ENCODE results near the gene SLC7A4. TPM values are rescaled to one million over a fixed set of nuclear protein-coding genes. Genes with fewer than 3 reads are reported as not detected.

Gene SLC7A4
- total and polyA plus RNA-seq, 2 of the 8 experiments (the other 6 are each of a cell fraction or from before 2014, with no cell fraction given), result 0.92 TPM; not detected in 1

DNA sequence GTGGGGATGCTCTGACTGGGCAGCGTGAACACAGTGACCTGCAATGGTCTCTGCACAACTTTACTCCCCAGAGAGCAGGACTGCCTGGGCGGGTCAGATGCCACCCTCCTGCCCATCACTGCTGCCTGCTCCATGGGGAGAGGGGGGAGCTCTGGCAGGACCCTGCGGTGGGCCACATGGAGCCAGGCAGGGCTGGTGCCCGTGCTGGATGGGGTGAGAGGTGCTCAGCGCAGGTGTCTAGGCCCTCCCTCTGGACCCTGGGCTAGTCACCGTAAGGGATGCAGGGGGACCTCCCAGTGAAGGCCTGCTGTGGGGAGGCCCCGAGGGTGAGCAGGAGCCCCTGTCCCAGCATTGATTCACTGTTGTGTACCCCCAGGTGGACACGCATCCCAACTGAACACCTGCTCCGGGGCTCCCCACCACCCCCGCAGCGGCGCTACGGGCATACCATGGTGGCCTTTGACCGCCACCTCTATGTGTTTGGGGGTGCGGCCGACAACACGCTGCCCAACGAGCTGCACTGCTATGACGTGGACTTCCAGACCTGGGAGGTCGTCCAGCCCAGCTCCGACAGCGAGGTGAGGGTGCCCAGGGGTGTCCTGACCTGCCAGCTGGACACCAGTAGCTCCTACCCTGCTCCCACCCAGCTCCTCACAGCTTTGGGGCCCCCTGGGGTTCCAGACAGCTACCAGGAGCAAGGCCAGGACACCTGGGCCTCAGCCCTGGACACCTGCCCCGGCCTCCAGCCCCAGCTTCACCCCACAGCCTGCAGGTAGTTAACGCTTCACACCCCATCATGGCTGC is 40.9 kb downstream of the SLC7A4 start:
- H2AFZ ChIP-seq (ENCODE audit: low read length), result no peak overlapping the region
- no peak overlapping the region for H3K18ac ChIP-seq (ENCODE audit: extremely low read depth, low read length)
- no peak overlapping the region for H4K8ac ChIP-seq (ENCODE audit: extremely low read depth, insufficient read depth, low read length)
- TF ChIP-seq SP1 (IDR thresholded peaks at IDR 0.05; ENCODE audit: low read depth, low read length) (no peak), SAP30 (IDR thresholded peaks at IDR 0.05; ENCODE audit: insufficient read depth, insufficient replicate concordance, low read length) (no peak)
- TF ChIP-seq, protein P1, sequence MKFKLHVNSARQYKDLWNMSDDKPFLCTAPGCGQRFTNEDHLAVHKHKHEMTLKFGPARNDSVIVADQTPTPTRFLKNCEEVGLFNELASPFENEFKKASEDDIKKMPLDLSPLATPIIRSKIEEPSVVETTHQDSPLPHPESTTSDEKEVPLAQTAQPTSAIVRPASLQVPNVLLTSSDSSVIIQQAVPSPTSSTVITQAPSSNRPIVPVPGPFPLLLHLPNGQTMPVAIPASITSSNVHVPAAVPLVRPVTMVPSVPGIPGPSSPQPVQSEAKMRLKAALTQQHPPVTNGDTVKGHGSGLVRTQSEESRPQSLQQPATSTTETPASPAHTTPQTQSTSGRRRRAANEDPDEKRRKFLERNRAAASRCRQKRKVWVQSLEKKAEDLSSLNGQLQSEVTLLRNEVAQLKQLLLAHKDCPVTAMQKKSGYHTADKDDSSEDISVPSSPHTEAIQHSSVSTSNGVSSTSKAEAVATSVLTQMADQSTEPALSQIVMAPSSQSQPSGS (IDR thresholded peaks at IDR 0.05; ENCODE audit: low read length), result no peak
- H3K23ac ChIP-seq (ENCODE audit: insufficient read length), result no peak overlapping the region
- no peaks in the 10 kb centered on the region for H3K79me2 ChIP-seq (ENCODE audit: control insufficient read depth in 1 of 2, insufficient read depth in 2 of 2, low read length in 2 of 2)
- no peak overlapping the region for H2AK5ac ChIP-seq (ENCODE audit: low read depth, low read length)
- H2BK20ac ChIP-seq (ENCODE audit: low read length), result no peak overlapping the region
- H3K4me2 ChIP-seq (ENCODE audit: insufficient read depth in 1 of 2, low read depth in 2 of 2, low read length in 2 of 2), result no peak overlapping the region
- H3K79me1 ChIP-seq (ENCODE audit: low read depth, low read length), result no peaks in the 10 kb centered on the region
- H2BK120ac ChIP-seq (replicated peaks; ENCODE audit: low read depth, low read length), result no peak overlapping the region
- no peak overlapping the region for H3K4me3 ChIP-seq (ENCODE audit: extremely low read depth in 1 of 4, insufficient read depth in 2 of 4, low read depth in 3 of 4, low read length in 4 of 4)
- H3K4ac ChIP-seq (replicated peaks; ENCODE audit: insufficient read length, low read depth, low read length), result no peak overlapping the region
- no peak overlapping the region for H2BK15ac ChIP-seq (ENCODE audit: low read length)
- POLR2A ChIA-PET (ENCODE audit: partially characterized antibody), result interaction anchor here (1.4 to 3.5 kb wide), 4 partner anchors 8 to 18 kb away, joined by 5 to 17 read pairs (median 5); partner anchors contain the start of gene LZTR1
- no peaks in the 10 kb centered on the region for H3K27me3 ChIP-seq (replicated peaks in 1 of 4; ENCODE audit: control insufficient read depth in 3 of 4, extremely low read depth in 1 of 4, insufficient read depth in 3 of 4, low read length in 3 of 4)
- H2BK12ac ChIP-seq (ENCODE audit: low read depth, low read length), result no peak overlapping the region
- no peak overlapping the region for H2BK5ac ChIP-seq (ENCODE audit: low read depth, low read length)
- no peak overlapping the region for H3K27ac ChIP-seq (ENCODE audit: low read depth, low read length)
- no peak for DNase-seq (ENCODE audit: low read depth in 1 of 2, low spot score in 2 of 2)
- H4K91ac ChIP-seq (replicated peaks; ENCODE audit: insufficient read length, low read length), result no peak overlapping the region
- H3K56ac ChIP-seq (replicated peaks; ENCODE audit: insufficient read length, low read depth, low read length), result no peak overlapping the region
- peaks cover 0 to 6% of the 10 kb centered on the region in 2 experiments for H4K20me1 ChIP-seq (replicated peaks in 1 of 2; ENCODE audit: control insufficient read depth in 1 of 2, insufficient read depth in 2 of 2, low read length in 2 of 2)
- 87% methylated on average over 20 of the region's 24 CpGs; no CpG with 5 or more reads in 1 of the 2 experiments for WGBS, 2 experiments (ENCODE audit: extremely low coverage in 1 of 2, insufficient coverage in 1 of 2, insufficient read length in 1 of 2, insufficient replicate concordance in 2 of 2, low coverage in 1 of 2, low lambda C conversion rate in 2 of 2, missing lambda C conversion rate in 1 of 2)
- H3K14ac ChIP-seq (ENCODE audit: insufficient read length), result no peak overlapping the region
- peaks cover 0 to 10% (median 3%) of the 10 kb centered on the region in 4 experiments; a peak in 4 of 8 replicates for H3K36me3 ChIP-seq (ENCODE audit: control insufficient read depth in 2 of 4, insufficient read depth in 4 of 4, low read length in 3 of 4)
- H3K9ac ChIP-seq (replicated peaks in 1 of 4; ENCODE audit: extremely low read depth in 1 of 4, low read depth in 3 of 4, low read length in 3 of 4), result no peak overlapping the region
- H3K9me3 ChIP-seq (ENCODE audit: insufficient read depth in 2 of 2, low read depth in 1 of 2, low read length in 1 of 2), result no peaks in the 10 kb centered on the region
- CTCF ChIA-PET (ENCODE audit: partially characterized antibody), result interaction anchor here (0.9 to 2.6 kb wide), 5 partner anchors 10 to 106 kb away, joined by 3 to 9 read pairs (median 4); no protein-coding TSS in a partner anchor
- H4K5ac ChIP-seq (ENCODE audit: insufficient read length, low read depth, low read length), result no peak overlapping the region
- H3K4me1 ChIP-seq (replicated peaks in 1 of 4; ENCODE audit: control insufficient read depth in 3 of 4, insufficient read depth in 4 of 4, low read length in 3 of 4), result no peaks in the 10 kb centered on the region; a peak in 1 of 7 replicates
- no peaks in the 10 kb centered on the region; the same call in 1 of the 2 replicates for H3K23me2 ChIP-seq (ENCODE audit: low read depth, low read length)
- FAIRE-seq, result no peak

All from H1 (cell line).